HG02884 (cell line): ENCODE data around the gene TAF4B.
"Not testable (repeated sequence)": the region's sequence is repeated elsewhere in the genome, so short reads cannot be mapped to it uniquely, and the experiment has no call there.

Experiments used
- ATAC-seq: cut with Tn5 transposase; IDR thresholded peaks from one replicate; pipeline ENCODE4 v1.9.1; 2021; ENCODE audit warnings: mild to moderate bottlenecking, moderate library complexity; ENCODE audit not compliant: unreplicated experiment

The TAF4B gene, protein sequence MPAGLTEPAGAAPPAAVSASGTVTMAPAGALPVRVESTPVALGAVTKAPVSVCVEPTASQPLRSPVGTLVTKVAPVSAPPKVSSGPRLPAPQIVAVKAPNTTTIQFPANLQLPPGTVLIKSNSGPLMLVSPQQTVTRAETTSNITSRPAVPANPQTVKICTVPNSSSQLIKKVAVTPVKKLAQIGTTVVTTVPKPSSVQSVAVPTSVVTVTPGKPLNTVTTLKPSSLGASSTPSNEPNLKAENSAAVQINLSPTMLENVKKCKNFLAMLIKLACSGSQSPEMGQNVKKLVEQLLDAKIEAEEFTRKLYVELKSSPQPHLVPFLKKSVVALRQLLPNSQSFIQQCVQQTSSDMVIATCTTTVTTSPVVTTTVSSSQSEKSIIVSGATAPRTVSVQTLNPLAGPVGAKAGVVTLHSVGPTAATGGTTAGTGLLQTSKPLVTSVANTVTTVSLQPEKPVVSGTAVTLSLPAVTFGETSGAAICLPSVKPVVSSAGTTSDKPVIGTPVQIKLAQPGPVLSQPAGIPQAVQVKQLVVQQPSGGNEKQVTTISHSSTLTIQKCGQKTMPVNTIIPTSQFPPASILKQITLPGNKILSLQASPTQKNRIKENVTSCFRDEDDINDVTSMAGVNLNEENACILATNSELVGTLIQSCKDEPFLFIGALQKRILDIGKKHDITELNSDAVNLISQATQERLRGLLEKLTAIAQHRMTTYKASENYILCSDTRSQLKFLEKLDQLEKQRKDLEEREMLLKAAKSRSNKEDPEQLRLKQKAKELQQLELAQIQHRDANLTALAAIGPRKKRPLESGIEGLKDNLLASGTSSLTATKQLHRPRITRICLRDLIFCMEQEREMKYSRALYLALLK

DNA sequence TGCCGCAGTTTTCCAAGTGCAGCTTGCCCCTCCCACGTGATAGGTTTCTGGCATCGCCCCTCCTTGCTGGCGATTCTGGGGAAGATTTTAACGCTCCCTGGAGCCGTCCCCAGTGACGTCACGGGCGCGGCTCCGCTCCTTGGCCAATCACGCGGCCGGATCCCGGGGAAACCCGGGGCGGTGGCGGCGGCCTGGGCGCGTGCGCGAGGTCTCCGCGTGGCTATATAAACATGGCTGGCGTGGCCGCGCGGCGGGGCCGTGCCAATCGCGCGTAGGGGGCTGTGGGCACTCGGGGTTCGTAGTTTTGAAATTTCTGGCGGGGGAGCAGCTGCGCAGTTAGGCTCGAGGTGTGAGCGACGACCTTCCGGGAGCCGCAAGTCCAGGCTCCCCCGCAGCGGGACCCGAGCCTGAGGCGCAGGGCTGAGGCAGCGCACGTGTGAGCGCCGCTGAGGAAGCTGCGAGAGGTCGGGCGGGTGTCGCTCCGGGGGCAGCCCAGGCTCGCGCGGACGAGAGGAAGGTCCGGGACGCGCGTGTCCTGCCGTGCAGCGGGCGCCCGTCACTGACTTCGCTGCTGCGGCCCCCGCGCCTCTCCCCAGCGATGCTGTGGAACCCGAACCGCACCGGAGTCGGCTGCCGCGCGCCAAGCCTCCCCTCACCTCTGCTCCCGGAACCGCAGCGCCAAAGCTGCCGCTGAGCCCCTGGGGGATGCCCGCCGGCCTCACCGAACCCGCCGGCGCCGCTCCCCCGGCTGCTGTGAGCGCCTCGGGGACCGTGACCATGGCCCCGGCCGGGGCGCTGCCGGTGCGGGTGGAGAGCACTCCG is at the start of gene TAF4B:
TSS of gene TAF4B (plus strand) at position 217 of the 822 bp plus-strand sequence. CDS start at position 706, 489 bp downstream.
- ATAC-seq, result peak; percentile 78

DNA sequence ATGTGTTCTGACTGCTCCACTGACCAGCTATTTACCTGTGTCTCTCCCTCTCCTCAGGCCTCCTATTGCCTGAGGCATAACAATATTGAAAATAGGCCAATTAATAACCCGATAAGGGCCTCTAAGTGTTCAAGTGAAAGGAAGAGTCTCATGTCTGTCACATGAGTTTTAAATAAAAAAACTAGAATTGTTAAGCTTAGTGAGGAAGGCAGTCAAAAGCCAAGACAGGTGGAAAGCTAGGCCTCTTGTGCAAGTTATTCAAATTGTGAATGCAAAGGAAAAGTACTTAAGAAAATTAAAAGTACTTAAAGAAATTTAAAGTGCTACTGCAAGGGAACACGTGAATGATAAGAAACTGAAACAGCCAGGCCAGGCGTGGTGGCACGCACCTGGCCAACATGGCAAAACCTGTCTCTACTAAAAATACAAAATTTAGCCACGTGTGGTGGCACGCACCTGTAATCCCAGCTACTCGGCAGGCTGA is 44.9 kb upstream of the TAF4B start:
- ATAC-seq, result peak; percentile 42

DNA sequence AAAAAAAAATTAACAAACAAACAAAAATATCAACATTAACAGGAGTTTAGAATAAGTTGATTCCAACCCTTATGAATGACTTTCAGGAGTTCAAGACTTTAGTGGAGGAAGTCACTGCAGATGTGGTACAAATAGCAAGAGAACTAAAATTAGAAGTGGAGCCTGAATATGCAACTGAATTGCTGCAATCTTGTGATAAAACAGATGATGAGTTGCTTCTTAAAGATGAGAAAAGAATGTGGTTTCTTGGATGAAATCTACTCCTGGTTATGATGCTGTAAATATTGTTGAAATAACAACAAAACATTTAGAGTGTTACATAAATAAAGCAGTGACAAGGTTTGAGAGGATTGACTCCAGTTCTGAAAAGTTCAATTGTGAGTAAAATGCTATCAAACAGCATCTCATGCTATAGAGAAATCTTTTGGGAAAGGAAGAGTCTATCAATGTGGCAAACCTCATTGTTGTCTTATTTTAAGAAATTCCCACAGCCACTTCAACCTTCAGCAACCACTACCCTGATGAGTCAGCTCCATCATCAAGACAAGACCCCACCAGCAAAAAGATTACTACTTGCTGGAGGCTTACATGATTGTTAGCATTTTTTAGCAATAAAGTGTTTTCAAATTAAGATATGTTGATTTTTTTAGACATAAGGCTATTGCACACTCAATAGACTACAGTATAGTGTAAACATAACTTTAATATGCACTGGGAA is 42.7 kb upstream of the TAF4B start:
- ATAC-seq, result no peak

DNA sequence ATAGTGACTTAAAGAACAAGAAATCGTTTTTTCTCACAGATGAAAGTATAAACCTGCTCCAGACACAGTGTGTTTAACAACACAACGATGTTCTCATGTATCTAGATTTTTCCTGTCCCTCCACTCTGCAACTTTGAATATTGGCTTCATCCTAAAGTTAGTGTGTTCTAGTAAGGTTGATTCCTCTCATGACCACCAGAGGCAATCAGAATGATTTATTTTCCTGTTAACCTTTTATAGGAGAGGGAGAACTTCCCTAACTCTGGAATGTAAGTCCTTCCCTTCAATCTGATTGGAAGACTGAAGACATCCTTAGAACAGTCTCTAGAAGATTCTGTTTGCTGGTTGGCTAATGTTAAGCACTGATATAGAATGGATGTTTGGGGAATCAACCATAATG is 41.0 kb upstream of the TAF4B start:
- ATAC-seq, result no peak

DNA sequence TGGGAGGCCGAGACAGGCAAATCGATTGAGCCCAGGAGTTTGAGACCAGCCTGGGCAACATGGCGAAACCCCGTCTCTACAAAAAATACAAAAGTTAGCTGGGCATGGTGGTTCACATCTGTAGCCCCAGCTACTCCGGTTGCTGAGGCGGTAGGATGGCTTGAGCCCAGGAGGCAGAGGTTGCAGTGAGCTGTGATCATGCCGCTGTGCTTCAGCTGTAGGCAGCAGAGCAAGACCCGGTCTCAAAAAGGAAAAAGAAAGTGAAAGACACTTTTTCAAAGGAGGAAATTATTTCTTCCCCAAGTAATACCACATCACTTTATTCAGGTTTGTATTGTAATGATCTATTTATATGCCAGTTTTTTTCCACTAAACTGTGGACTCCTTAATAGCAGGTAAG is 35.7 kb upstream of the TAF4B start:
- peak; percentile 84 for ATAC-seq

DNA sequence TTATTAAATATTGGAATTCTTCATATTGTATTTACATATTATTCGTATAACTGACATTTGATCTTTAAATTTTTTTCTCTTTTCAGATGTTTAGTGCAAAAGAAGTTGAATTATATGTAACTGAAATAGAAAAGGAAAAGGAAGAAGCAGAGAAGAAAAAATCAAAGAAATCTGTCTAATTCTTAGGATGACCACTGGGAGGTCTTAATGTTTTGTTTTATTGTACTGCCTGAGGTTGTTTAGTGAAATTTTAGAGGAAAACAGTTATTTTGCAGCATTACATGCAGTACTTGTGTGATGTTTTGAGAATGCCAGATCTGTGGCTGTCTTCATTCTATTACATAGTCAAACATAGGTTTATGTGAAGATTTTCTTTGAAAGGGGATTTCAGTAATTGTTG is 34.0 kb upstream of the TAF4B start:
- ATAC-seq, result no peak

DNA sequence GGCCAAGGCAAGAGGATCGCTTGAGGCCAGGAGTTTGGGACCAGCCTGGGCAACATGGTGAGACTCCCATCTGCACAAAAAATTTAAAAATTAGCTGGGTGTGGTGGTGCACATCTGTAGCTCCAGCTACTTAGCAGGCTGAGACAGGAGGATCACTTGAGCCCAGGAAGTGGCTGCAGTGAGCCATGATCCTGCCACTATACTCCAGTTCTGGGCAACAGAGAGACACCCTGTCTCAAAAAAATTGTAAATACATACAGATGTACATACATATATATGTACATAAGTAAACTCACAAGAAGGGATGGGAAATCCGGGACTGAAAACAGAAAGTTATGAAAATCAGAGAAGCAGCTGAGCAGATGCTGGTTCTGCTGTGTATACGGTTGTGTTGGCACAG is 29.6 kb upstream of the TAF4B start:
- ATAC-seq, result no peak

DNA sequence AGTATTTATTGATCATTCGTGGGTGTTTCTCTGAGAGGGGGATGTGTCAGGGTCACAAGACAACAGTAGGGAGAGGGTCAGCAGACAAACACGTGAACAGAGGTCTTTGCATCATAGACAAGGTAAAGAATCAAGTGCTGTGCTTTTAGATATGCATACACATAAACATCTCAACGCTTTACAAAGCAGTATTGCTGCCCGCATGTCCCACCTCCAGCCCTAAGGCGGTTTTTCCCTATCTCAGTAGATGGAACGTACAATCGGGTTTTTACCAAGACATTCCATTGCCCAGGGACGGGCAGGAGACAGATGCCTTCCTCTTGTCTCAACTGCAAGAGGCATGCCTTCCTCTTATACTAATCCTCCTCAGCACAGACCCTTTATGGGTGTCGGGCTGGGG is 24.2 kb upstream of the TAF4B start:
- not testable (repeated sequence) for ATAC-seq

DNA sequence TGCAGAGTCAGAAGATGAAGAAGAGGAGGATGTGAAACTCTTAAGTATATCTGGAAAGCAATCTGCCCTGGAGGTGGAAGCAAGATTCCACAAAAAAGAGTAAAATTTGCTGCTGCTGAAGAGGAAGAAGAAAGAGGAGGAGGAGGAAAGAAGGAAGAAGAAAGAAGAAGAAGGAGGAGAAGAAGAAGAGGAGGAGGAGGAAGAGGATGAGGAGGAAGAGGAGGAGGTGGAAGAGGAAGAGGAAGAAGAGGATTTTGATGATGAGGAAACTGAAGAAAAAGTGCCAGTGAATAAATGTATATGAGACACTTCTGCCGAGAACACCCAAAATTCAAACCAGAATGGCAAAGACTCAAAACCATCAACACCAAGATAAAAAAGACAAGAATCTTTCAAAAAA is 20.9 kb upstream of the TAF4B start:
- ATAC-seq, result no peak

DNA sequence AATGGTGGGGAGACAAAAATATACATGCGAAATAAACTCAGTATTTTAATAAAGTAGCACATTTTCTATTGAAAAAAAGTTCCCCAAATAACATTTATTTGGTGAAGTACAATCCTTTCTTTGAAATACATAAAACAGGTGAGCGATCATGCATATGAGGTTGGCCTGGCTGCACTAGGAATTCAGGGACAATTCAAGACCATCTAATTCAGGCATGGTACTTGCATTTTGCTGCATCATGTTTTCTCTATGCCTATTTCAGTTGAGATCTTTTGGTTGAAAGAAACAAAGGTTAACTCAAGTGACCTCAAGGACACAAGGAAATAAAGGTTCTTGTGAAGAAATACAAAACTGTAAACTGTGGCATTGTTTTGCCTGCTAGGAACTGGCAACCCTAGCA is 19.8 kb upstream of the TAF4B start:
- ATAC-seq, result no peak

DNA sequence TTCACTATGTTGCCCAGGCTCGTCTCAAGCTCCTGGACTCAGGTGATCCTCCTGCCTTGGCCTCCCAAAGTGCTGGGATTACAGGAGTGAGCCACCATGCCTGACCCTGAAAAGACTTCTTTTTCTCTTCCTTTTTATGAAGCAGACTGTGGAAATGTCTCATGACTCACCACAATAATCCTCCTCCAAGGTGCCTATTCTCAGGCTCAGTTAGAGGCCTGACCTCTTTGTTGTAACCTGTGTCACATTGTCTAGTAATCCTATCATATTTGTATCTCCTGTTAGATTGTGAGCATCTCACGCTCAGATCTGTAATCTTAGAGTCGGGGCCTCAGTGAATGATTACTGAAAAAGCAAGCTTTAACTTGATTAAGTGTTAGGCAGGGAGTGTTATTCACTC is 18.3 kb upstream of the TAF4B start:
- no peak for ATAC-seq

DNA sequence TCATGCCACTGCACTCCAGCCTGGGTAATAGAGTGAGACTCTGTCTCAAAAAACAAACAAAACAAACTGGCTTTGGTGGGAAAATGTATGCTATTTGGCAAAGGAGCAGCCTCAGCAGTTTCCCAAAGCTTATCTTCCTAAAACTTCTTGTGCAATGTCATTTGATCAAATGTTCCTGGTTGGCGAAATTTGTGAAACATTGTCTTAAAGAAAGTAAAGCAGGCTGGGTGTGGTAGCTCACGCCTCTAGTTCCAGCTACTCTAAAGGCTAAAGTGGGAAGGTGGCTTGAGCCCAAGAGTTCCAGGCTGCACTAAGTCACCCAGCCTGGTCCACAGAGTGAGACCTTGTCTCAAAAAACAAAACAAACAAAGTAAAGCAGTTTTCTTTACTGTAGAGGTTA is 17.3 kb upstream of the TAF4B start:
- no peak for ATAC-seq

DNA sequence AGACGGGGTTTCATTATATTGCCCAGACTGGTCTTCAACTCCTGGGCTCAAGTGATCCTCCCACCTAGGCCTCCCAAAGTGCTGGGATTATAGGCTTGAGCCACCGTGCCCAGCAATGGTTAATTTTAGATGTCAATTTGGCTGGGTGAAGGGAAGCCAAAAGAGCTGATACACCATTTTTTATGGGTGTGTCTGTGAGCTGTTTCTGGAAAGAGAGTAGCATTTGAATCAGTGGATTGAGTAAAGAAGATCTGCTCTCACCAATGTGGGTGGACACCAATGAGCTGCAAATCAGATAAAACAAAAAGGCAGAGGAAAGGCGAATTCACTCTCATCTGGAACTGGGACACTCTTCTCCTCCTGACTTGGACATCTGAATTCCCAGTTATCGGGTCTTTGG is 16.1 kb upstream of the TAF4B start:
- no peak for ATAC-seq

DNA sequence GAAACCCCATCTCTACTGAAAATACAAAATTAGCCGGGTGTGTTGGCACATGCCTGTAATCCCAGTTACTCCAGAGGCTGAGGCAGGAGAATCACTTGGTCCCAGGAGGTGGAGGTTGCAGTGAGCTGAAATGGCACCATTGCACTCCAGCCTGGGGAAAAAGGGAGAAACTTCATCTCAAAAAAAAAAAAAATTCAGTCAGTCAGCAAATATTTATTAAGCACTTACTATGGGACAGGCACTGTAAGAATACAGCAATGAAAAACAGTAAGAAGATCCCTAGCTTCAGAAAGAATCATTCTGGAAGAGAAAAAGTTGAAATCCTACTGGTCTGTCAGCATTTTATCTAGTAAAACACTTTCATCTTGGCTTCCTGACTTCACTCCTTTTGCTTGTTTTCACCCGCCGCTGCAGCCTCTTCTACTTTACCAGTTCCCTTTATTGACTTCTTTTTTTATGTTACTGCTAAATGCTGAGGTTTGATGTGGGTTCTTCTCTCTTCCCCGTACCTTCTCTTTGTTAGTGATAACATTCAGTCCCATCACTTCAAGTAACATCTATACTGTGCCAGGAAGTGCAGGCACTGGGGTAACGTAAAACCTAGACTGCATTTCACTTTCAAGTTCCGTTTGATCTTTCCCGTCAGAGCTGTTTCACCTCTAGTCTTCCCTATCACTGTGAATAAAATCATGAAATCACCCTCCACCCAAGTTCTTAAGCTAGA is 10.8 kb upstream of the TAF4B start:
- ATAC-seq, result peak; percentile 97

DNA sequence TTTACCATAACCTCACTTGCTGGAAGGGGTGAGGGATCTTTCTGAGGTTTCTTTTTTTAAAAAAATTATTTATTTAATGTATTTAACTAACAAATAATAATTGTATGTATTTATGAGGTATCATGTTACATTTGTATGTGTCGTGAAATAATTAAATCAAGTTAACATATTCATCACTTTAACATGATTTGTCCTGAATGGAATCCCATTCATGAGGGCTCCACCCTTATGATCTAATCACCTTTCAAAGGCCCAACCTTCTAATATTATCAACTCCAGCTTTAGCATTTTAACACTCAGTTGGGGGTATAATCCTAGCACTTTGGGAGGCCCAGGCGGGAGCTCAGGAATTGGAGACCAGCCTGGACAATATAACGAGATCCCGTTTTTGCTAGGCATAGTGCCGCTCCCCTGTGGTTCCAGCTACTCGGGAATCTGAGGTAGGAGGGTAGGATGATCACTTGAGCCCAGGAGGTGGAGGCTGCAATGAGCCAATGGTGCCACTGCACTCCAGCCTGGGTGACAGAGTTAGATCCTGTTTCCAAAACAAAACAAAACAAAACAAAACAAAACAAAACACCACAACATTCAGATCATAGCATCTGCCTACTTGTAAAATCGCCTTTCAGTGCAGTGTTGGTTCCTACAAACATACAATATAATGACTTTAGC is 1.1 kb upstream of the TAF4B start:
- ATAC-seq, result no peak

DNA sequence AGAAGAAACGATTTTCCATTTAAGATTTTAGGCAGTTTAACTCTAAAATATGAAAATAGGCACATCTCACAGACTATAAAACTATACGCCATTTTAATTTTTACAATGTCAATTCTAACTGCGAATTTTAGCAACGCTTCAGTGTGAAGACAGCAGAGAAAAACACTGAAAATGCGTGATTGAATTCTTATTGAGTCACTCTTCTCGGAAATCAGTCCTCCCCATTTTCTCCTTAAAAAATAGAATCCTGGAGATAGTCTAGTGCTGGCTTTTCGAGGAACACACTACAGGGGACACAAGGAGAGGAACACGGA is 373 bp upstream of the TAF4B start:
- no peak for ATAC-seq

DNA sequence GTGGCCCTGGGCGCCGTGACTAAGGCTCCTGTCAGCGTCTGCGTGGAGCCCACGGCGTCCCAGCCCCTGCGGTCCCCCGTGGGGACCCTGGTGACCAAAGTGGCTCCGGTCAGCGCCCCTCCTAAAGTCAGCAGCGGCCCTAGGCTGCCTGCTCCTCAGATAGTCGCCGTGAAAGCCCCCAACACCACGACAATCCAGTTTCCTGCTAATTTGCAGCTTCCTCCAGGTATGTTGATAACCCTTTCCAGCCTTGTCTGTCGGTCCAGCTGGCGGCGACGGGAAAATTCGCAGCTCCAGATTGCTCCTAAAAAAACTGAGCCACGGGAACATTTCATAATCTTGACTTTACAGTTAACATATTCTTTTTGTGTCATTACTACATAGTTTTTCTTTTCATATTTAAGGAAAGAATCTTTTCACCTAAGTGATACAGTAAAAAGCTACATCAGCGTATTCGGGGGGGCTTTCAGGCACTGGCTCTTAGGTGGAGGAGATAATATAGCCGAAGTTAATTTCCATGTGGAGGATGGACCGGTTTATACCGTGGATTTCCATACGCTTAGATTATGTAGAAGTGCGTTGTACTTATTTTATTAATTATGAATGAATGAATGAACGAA is 916 bp downstream of the TAF4B start:
- ATAC-seq, result no peak

DNA sequence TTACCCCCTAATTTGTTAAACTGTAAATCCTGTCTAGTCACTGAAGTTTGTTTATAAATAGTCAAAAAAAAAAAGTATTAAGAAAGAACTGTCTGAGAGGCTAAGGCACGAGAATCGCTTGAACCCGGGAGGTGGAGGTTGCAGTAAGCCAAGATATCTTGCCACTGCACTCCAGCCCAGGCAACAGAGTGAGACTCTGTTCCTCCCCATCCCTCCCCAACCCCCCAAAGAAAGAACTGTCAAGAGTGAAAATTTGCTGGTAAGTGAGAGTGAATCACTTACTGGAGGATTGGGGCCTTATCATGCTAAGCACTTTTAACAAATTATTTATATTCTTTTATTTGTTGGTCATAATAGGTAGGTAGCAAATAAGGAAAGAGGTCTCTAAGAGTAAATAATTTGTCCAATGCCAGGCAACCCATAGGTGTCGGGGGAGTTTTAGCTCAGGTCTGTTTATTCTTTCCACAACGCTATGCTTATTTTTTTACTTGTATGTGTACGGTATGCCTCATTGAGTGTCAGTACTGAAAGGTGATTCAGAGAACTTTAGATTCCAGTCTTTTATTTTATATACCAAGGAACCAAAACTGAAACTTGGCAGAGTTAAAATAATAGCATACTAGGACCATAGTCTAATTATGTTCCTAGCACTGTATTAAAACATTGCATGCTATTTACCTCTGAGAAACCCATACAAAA is 2.5 kb downstream of the TAF4B start:
- ATAC-seq, result no peak
